Kidney capillary endothelial cell (primary cell): ENCODE data around the gene OR52E2.
"Not testable (repeated sequence)": the region's sequence is repeated elsewhere in the genome, so short reads cannot be mapped to it uniquely, and the experiment has no call there.

Source experiments
- DNase-seq: peaks from one replicate; pipeline ENCODE4 v3.0.0-alpha.2; 2018; ENCODE audit warnings: low spot score

The OR52E2 gene

GRCh38 chr11:5059391-5059790 is at the start of gene OR52E2:
OR52E2 (minus strand) TSS chr11:5059627; CDS start chr11:5059627, 0 bp downstream.
- no peak for DNase-seq

GRCh38 chr11:5107285-5107684 is 47.9 kb upstream of the OR52E2 start:
- no peak for DNase-seq

GRCh38 chr11:5103066-5103465 is 43.6 kb upstream of the OR52E2 start:
- DNase-seq = no peak

GRCh38 chr11:5102246-5102645 is 42.8 kb upstream of the OR52E2 start:
- no peak for DNase-seq

GRCh38 chr11:5096011-5096410 is 36.6 kb upstream of the OR52E2 start:
- no peak for DNase-seq

- no peak for DNase-seq
These were observed 33.6 kb upstream of the OR52E2 start for GRCh38 chr11:5092821-5093585.

- no peak for DNase-seq
These were observed 31.2 kb upstream of the OR52E2 start for GRCh38 chr11:5090668-5091067.

GRCh38 chr11:5088556-5088955 is 29.1 kb upstream of the OR52E2 start:
- no peak for DNase-seq

- no peak for DNase-seq
These were observed 24.2 kb upstream of the OR52E2 start for GRCh38 chr11:5083602-5084001.

- DNase-seq = no peak
These were observed 22.0 kb upstream of the OR52E2 start for GRCh38 chr11:5081405-5081804.

- DNase-seq = no peak
These were observed 12.4 kb upstream of the OR52E2 start for GRCh38 chr11:5071799-5072198.

- DNase-seq = no peak
These were observed 9.8 kb upstream of the OR52E2 start, which contains the start of gene OR52E1 for GRCh38 chr11:5069272-5069671. OR52E1 (plus strand) TSS chr11:5069572.

GRCh38 chr11:5065027-5065426 is 5.6 kb upstream of the OR52E2 start:
- DNase-seq = no peak

- DNase-seq = not testable (repeated sequence)
These were observed 748 bp downstream of the OR52E2 start for GRCh38 chr11:5058679-5059078.

- DNase-seq = no peak
These were observed 12.6 kb downstream of the OR52E2 start for GRCh38 chr11:5046754-5047330.

GRCh38 chr11:5046226-5046625 is 13.2 kb downstream of the OR52E2 start, which contains the start of gene OR52J3:
OR52J3 (plus strand) TSS chr11:5046526; CDS start chr11:5046526, 0 bp downstream.
- no peak for DNase-seq

- no peak for DNase-seq
These were observed 16.0 kb downstream of the OR52E2 start for GRCh38 chr11:5043380-5043779.

- DNase-seq = no peak
These were observed 17.3 kb downstream of the OR52E2 start for GRCh38 chr11:5042091-5042490.

GRCh38 chr11:5040876-5041275 is 18.6 kb downstream of the OR52E2 start:
- DNase-seq = no peak

GRCh38 chr11:5038341-5038740 is 21.1 kb downstream of the OR52E2 start:
- DNase-seq = no peak

GRCh38 chr11:5037926-5038325 is 21.5 kb downstream of the OR52E2 start:
- DNase-seq = no peak

GRCh38 chr11:5036669-5037068 is 22.8 kb downstream of the OR52E2 start:
- DNase-seq = no peak

GRCh38 chr11:5021996-5022395 is 37.4 kb downstream of the OR52E2 start:
- no peak for DNase-seq

- no peak for DNase-seq
These were observed 46.4 kb downstream of the OR52E2 start for GRCh38 chr11:5013012-5013411.
